ENCODE results near the gene ECE2.
"Not testable (repeated sequence)": the region's sequence is repeated elsewhere in the genome, so short reads cannot be mapped to it uniquely, and the experiment has no call there.

ECE2 gene

GRCh38 chr3:184339001-184339400, 63.2 kb downstream of the ECE2 start:
- peak; percentile 42 for DNase-seq

- DNase-seq, result not testable (repeated sequence)
Measured at GRCh38 chr3:184339451-184340135, 63.8 kb downstream of the ECE2 start.

GRCh38 chr3:184341925-184342324, 66.1 kb downstream of the ECE2 start:
- peak; percentile 68 for DNase-seq

Data from DMS79 (cell line).